ENCODE measurements around the gene UBP1. TPM values are rescaled to one million over a fixed set of nuclear protein-coding genes. Genes with fewer than 3 reads are reported as not detected.

Gene UBP1
- total and polyA plus RNA-seq, 2 donors (not counting 1 experiment from before 2014, with no cell fraction given) = 50.7 to 75.4 TPM

DNA sequence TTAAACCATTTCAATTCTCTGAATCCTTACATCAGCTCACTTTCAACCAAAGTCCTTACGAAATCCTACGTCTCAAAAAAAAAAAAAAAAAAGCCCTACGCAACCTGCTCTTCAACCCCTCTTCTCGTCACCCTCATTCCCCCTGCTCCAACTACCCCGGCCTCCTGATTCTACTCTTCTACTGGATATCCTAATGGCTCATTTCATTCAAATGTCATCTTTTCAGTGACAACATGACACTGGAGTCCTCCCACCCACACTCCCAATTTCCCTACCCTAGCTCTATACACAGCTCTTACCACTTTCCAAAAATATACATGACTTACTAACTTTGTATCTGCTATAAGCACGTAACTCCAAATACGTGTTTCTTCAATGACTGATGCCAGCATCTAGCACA lies 11.5 kb downstream of the UBP1 start:
- 86% methylated on average over 6 of the region's 7 CpGs for WGBS (ENCODE audit: insufficient coverage)
- Histone ChIP-seq H3K27me3 (replicated peaks in 1 of 4; ENCODE audit: control extremely low read depth in 1 of 4, control insufficient read depth in 3 of 4, insufficient read depth in 4 of 4, low read length in 3 of 4) (no peaks in the 10 kb centered on the region), H2AFZ (ENCODE audit: insufficient read depth, low read depth, low read length, poor library complexity, severe bottlenecking) (no peak overlapping the region), H3K9me3 (ENCODE audit: control extremely low read depth in 1 of 3, control insufficient read depth in 2 of 3, insufficient read depth in 1 of 3, low read length in 2 of 3) (no peaks in the 10 kb centered on the region), H3K79me2 (ENCODE audit: control insufficient read depth, insufficient read depth, low read length) (peaks cover 87% of the 10 kb centered on the region), H3K4me1 (ENCODE audit: control insufficient read depth in 2 of 2, insufficient read depth in 2 of 2, low read length in 2 of 2) (peaks cover 19 to 22% of the 10 kb centered on the region in 2 donors), H3K4me2 (replicated peaks; ENCODE audit: low read depth, low read length, poor library complexity, severe bottlenecking) (no peak overlapping the region), H3K36me3 (replicated peaks in 1 of 2; ENCODE audit: control extremely low read depth in 1 of 2, control insufficient read depth in 1 of 2, extremely low read depth in 1 of 2, insufficient read depth in 2 of 2, low read length in 1 of 2) (peaks cover 7 to 14% of the 10 kb centered on the region in 2 experiments), H3K4me3 (ENCODE audit: control extremely low read depth in 1 of 5, extremely low read depth in 1 of 5, insufficient read depth in 1 of 5, low read depth in 2 of 5, low read length in 4 of 5) (no peak overlapping the region), H3K9ac (ENCODE audit: low read length) (no peak overlapping the region), H4K20me1 (ENCODE audit: control insufficient read depth, insufficient read depth, low read length, poor library complexity, severe bottlenecking) (peaks cover 67% of the 10 kb centered on the region), H3K27ac (ENCODE audit: low read length in 2 of 2) (no peak overlapping the region)
- no peak for TF ChIP-seq CTCF (IDR thresholded peaks at IDR 0.05)
- TF ChIP-seq EZH2 (IDR thresholded peaks at IDR 0.05; ENCODE audit: borderline replicate concordance, insufficient read depth, low read depth, low read length, poor library complexity, severe bottlenecking) = no peak
- H3K27ac Mint-ChIP-seq = no peak overlapping the region
- H3K9me3 Mint-ChIP-seq (ENCODE audit: insufficient read depth) = no peaks in the 10 kb centered on the region
- peaks cover 55% of the 10 kb centered on the region for H3K4me1 Mint-ChIP-seq
- DNase-seq = no peak
- no peaks in the 10 kb centered on the region for H3K27me3 Mint-ChIP-seq
- ChIA-PET POLR2A (no interaction called here), CTCF (interaction anchor here (1.5 kb wide), 1 partner anchor 11 kb away, joined by 4 read pairs; the partner anchor contains the start of gene UBP1)
- no peak overlapping the region for H3K4me3 Mint-ChIP-seq
- no peak for ATAC-seq (ENCODE audit: low read depth)
- intact Hi-C loops (cut with micrococcal nuclease) = no loop called here

GRCh38 chr3:33426630-33427317 lies 13.4 kb downstream of the UBP1 start:
- Histone ChIP-seq H4K20me1 (ENCODE audit: control insufficient read depth, insufficient read depth, low read length, poor library complexity, severe bottlenecking) (peaks cover 57% of the 10 kb centered on the region), H3K4me3 (ENCODE audit: control extremely low read depth in 1 of 5, extremely low read depth in 1 of 5, insufficient read depth in 1 of 5, low read depth in 2 of 5, low read length in 4 of 5) (no peak overlapping the region), H3K9ac (ENCODE audit: low read length) (no peak overlapping the region), H3K4me1 (ENCODE audit: control insufficient read depth in 2 of 2, insufficient read depth in 2 of 2, low read length in 2 of 2) (peaks cover 12 to 20% of the 10 kb centered on the region in 2 donors), H3K27ac (ENCODE audit: low read length in 2 of 2) (no peak overlapping the region), H3K4me2 (replicated peaks; ENCODE audit: low read depth, low read length, poor library complexity, severe bottlenecking) (no peak overlapping the region), H2AFZ (ENCODE audit: insufficient read depth, low read depth, low read length, poor library complexity, severe bottlenecking) (no peak overlapping the region), H3K36me3 (replicated peaks in 1 of 2; ENCODE audit: control extremely low read depth in 1 of 2, control insufficient read depth in 1 of 2, extremely low read depth in 1 of 2, insufficient read depth in 2 of 2, low read length in 1 of 2) (peaks cover 9 to 24% of the 10 kb centered on the region in 2 experiments), H3K27me3 (replicated peaks in 1 of 4; ENCODE audit: control extremely low read depth in 1 of 4, control insufficient read depth in 3 of 4, insufficient read depth in 4 of 4, low read length in 3 of 4) (no peaks in the 10 kb centered on the region), H3K79me2 (ENCODE audit: control insufficient read depth, insufficient read depth, low read length) (peaks cover 68% of the 10 kb centered on the region), H3K9me3 (ENCODE audit: control extremely low read depth in 1 of 3, control insufficient read depth in 2 of 3, insufficient read depth in 1 of 3, low read length in 2 of 3) (no peaks in the 10 kb centered on the region)
- ChIA-PET POLR2A (no interaction called here), CTCF (interaction anchor here (1.2 kb wide), 1 partner anchor 7 kb away, joined by 3 read pairs; no protein-coding TSS in a partner anchor)
- ATAC-seq (ENCODE audit: low read depth) (no peak), DNase-seq (no peak)
- H3K27ac Mint-ChIP-seq = no peak overlapping the region
- H3K27me3 Mint-ChIP-seq = no peaks in the 10 kb centered on the region
- intact Hi-C loops (cut with micrococcal nuclease) = no loop called here
- H3K4me1 Mint-ChIP-seq = peaks cover 41% of the 10 kb centered on the region
- no peaks in the 10 kb centered on the region for H3K9me3 Mint-ChIP-seq (ENCODE audit: insufficient read depth)
- 100% methylated on average over 3 of the region's 10 CpGs for WGBS (ENCODE audit: insufficient coverage)
- no peak overlapping the region for H3K4me3 Mint-ChIP-seq
- TF ChIP-seq EZH2 (IDR thresholded peaks at IDR 0.05; ENCODE audit: borderline replicate concordance, insufficient read depth, low read depth, low read length, poor library complexity, severe bottlenecking) (no peak), CTCF (IDR thresholded peaks at IDR 0.05) (no peak)
